GM23338 (cell line): Measurements from ENCODE around the gene TSHZ2. TPM values are rescaled to one million over a fixed set of nuclear protein-coding genes. Genes with fewer than 3 reads are reported as not detected.

ENCODE experiments used
- ATAC-seq: fragments of 200-7000 bp; cut with Tn5 transposase; 3 replicates; pipeline ENCODE4 v1.9.1; 2020
- DNase-seq: peaks from one replicate; pipeline ENCODE4 v3.0.0-alpha.2; 2015; ENCODE audit warnings: low spot score
- H2AFZ ChIP-seq: fragments of 200-600 bp; sonication (generic); 2 replicates; pipeline ENCODE4 v1.8.0; 2016; ENCODE audit warnings: antibody characterized with exemption, mild to moderate bottlenecking, moderate library complexity
- H3F3A ChIP-seq: fragments of 200-600 bp; sonication (generic); replicated peaks from 2 replicates; pipeline ENCODE4 v1.8.0; 2017; ENCODE audit warnings: antibody characterized with exemption, mixed run types, low read depth
- H3K27ac ChIP-seq: fragments of 200-600 bp; sonication (generic); 2 replicates; pipeline ENCODE4 v1.6.1; 2016; ENCODE audit warnings: low read depth
- H3K27me3 ChIP-seq: fragments of 200-600 bp; sonication (generic); 2 replicates; pipeline ENCODE4 v1.8.0; 2016; ENCODE audit warnings: mild to moderate bottlenecking, mixed run types, moderate library complexity; ENCODE audit not compliant: insufficient read depth
- H3K36me3 ChIP-seq: fragments of 200-600 bp; sonication (generic); 2 replicates; pipeline ENCODE4 v1.8.0; 2016; ENCODE audit warnings: mild to moderate bottlenecking; ENCODE audit not compliant: insufficient read depth
- H3K4me1 ChIP-seq: fragments of 200-600 bp; sonication (generic); 2 replicates; pipeline ENCODE4 v1.8.0; 2016; ENCODE audit warnings: mild to moderate bottlenecking, moderate library complexity; ENCODE audit not compliant: insufficient read depth
- H3K4me2 ChIP-seq: fragments of 200-600 bp; sonication (generic); 2 replicates; pipeline ENCODE4 v1.7.1; 2017; ENCODE audit warnings: mixed run types
- H3K4me3 ChIP-seq: fragments of 200-600 bp; sonication (generic); 2 replicates; pipeline ENCODE4 v1.6.1; 2016; ENCODE audit warnings: mixed run types
- H3K79me2 ChIP-seq: fragments of 200-600 bp; sonication (generic); replicated peaks from 2 replicates; pipeline ENCODE4 v1.8.0; 2017; ENCODE audit warnings: mild to moderate bottlenecking; ENCODE audit not compliant: insufficient read depth
- H3K9me2 ChIP-seq: fragments of 200-600 bp; sonication (generic); 2 replicates; pipeline ENCODE4 v1.8.0; 2017; ENCODE audit not compliant: insufficient read depth
- H4K20me1 ChIP-seq: fragments of 200-600 bp; sonication (generic); replicated peaks from 2 replicates; pipeline ENCODE4 v1.8.0; 2017; ENCODE audit warnings: mild to moderate bottlenecking; ENCODE audit not compliant: insufficient read depth
- H3K27ac Mint-ChIP-seq: 2 replicates; pipeline ENCODE4 v1.8.0; 2020; ENCODE audit warnings: inconsistent platforms, mild to moderate bottlenecking, moderate library complexity, mixed read lengths
- H3K27me3 Mint-ChIP-seq: 3 replicates; pipeline ENCODE4 v1.8.0; 2022; ENCODE audit warnings: low read depth, mild to moderate bottlenecking, moderate library complexity, mixed read lengths, inconsistent platforms; ENCODE audit not compliant: insufficient read depth, poor library complexity
- H3K36me3 Mint-ChIP-seq: 3 replicates; pipeline ENCODE4 v1.8.0; 2021; ENCODE audit warnings: low read depth, mild to moderate bottlenecking, inconsistent platforms, moderate library complexity, mixed read lengths
- H3K4me1 Mint-ChIP-seq: 3 replicates; pipeline ENCODE4 v1.8.0; 2020; ENCODE audit warnings: mild to moderate bottlenecking, inconsistent platforms, mixed read lengths
- H3K4me3 Mint-ChIP-seq: 3 replicates; pipeline ENCODE4 v1.8.0; 2021; ENCODE audit warnings: moderate library complexity, mild to moderate bottlenecking, inconsistent platforms, mixed read lengths
- H3K9me3 Mint-ChIP-seq: 3 replicates; pipeline ENCODE4 v1.8.0; 2020; ENCODE audit warnings: moderate library complexity, mild to moderate bottlenecking, inconsistent platforms, mixed read lengths
- CREB1 ChIP-seq: fragments of 250-450 bp; sonication (Bioruptor Pico); IDR thresholded peaks from 2 replicates; pipeline ENCODE4 v1.5.0; 2020; ENCODE audit warnings: low read depth, mild to moderate bottlenecking, moderate library complexity
- CTCF ChIP-seq, 2 experiments: fragments of 200-600 bp in 1 of 2; sonication (generic) in 1 of 2; conservative IDR thresholded peaks; 2 replicates each; pipeline versions ENCODE4 v1.5.1 to v1.6.1; 2016 to 2017; ENCODE audit warnings: antibody characterized with exemption in 2 of 2, low read depth in 2 of 2, mild to moderate bottlenecking in 2 of 2, moderate library complexity in 1 of 2
- ETS1 ChIP-seq: IDR thresholded peaks from 2 replicates; pipeline ENCODE4 v1.6.1; 2016; ENCODE audit warnings: antibody characterized with exemption
- EZH2phosphoT487 ChIP-seq: fragments of 200-600 bp; sonication (generic); IDR thresholded peaks from one replicate; pipeline ENCODE4 v1.8.1; 2018; ENCODE audit warnings: antibody characterized with exemption; ENCODE audit not compliant: unreplicated experiment
- JUNB ChIP-seq: IDR thresholded peaks from one replicate; pipeline ENCODE4 v1.6.1; 2016; ENCODE audit warnings: antibody characterized with exemption; ENCODE audit not compliant: unreplicated experiment
- NANOG ChIP-seq: IDR thresholded peaks from 2 replicates; pipeline ENCODE4 v1.6.1; 2016; ENCODE audit warnings: antibody characterized with exemption, borderline replicate concordance
- REST ChIP-seq: IDR thresholded peaks from one replicate; pipeline ENCODE4 v1.6.1; 2018; ENCODE audit warnings: antibody characterized with exemption; ENCODE audit not compliant: unreplicated experiment
- ZNF331 ChIP-seq: fragments of 250-450 bp; sonication (Bioruptor Pico); IDR thresholded peaks from 2 replicates; pipeline ENCODE4 v1.5.0; 2020; ENCODE audit warnings: low read depth, mild to moderate bottlenecking, moderate library complexity
- polyA plus RNA-seq: library from polyadenylated mRNA; unstranded; fragments of >200 nt; fragmentation: Nextera tagmentation; extraction: Ambion mirVana; gene quantifications from 2 replicates; pipeline ENCODE4 v1.2.1, GENCODE V29; 2016
- total RNA-seq: library from RNA; depleted of rRNA; stranded (reverse); fragments of >200 nt; shearing (Covaris generic); gene quantifications from 2 replicates; pipeline ENCODE4 v1.2.3, GENCODE V29; 2014

TSHZ2 gene
- total and polyA plus RNA-seq, 2 experiments from 2014 or later, result 0.49 to 1.3 TPM

- TF ChIP-seq JUNB (no peak), CREB1 (CRISPR knock-in tag) (no peak)
- Mint-ChIP-seq H3K9me3 (no peaks in the 10 kb centered on the region; the same call in 2 of the 3 replicates), H3K27ac (no peak overlapping the region), H3K4me3 (no peak overlapping the region), H3K4me1 (no peaks in the 10 kb centered on the region), H3K27me3 (no peaks in the 10 kb centered on the region), H3K36me3 (no peaks in the 10 kb centered on the region)
- DNase-seq, result no peak
- H3K4me2 ChIP-seq, result no peak overlapping the region
- no peak overlapping the region for H3K4me3 ChIP-seq
- H3K27ac ChIP-seq, result no peak overlapping the region
- no peaks in the 10 kb centered on the region for H3K4me1 ChIP-seq
- no peaks in the 10 kb centered on the region for H3K36me3 ChIP-seq
- H4K20me1 ChIP-seq, result no peaks in the 10 kb centered on the region
- ATAC-seq, result no peak
- no peaks in the 10 kb centered on the region for H3K9me2 ChIP-seq
- H3K27me3 ChIP-seq, result no peaks in the 10 kb centered on the region
- H2AFZ ChIP-seq, result no peak overlapping the region
- no peaks in the 10 kb centered on the region for H3K79me2 ChIP-seq
- H3F3A ChIP-seq, result no peaks in the 10 kb centered on the region
Measured at GRCh38 chr20:53399083-53399482, 426.9 kb downstream of the TSHZ2 start.

GRCh38 chr20:53399592-53400335, 427.6 kb downstream of the TSHZ2 start:
- no peaks in the 10 kb centered on the region; the same call in 2 of the 3 replicates for H3K9me3 Mint-ChIP-seq
- no peaks in the 10 kb centered on the region for H3K27me3 ChIP-seq
- ATAC-seq (no peak), DNase-seq (no peak)
- H4K20me1 ChIP-seq, result no peaks in the 10 kb centered on the region
- no peaks in the 10 kb centered on the region for H3K79me2 ChIP-seq
- H3K36me3 Mint-ChIP-seq, result no peaks in the 10 kb centered on the region
- H3K4me2 ChIP-seq, result no peak overlapping the region
- no peak overlapping the region for H3K27ac Mint-ChIP-seq
- no peaks in the 10 kb centered on the region for H3K4me1 ChIP-seq
- no peak overlapping the region for H3K27ac ChIP-seq
- H3K27me3 Mint-ChIP-seq, result no peaks in the 10 kb centered on the region
- no peak overlapping the region for H3K4me3 Mint-ChIP-seq
- H3K4me3 ChIP-seq, result no peak overlapping the region
- H2AFZ ChIP-seq, result no peak overlapping the region
- H3K9me2 ChIP-seq, result no peaks in the 10 kb centered on the region
- H3K4me1 Mint-ChIP-seq, result no peaks in the 10 kb centered on the region
- H3K36me3 ChIP-seq, result no peaks in the 10 kb centered on the region
- no peaks in the 10 kb centered on the region for H3F3A ChIP-seq
- no peak for TF ChIP-seq ETS1
- TF ChIP-seq EZH2phosphoT487, result no peak
- no peak for TF ChIP-seq CTCF (conservative IDR thresholded peaks at IDR 0.05; ENCODE audit: low read depth in 2 of 2)
- TF ChIP-seq REST, result no peak
- no peak for TF ChIP-seq ZNF331 (CRISPR knock-in tag)
- no peak for TF ChIP-seq NANOG
